HepG2 (cell line): ENCODE measurements around the gene SLC25A25. TPM values are rescaled to one million over a fixed set of nuclear protein-coding genes. Genes with fewer than 3 reads are reported as not detected.

ENCODE experiments used
- CENPX ChIP-seq: sonication (generic); formaldehyde crosslinking; IDR thresholded peaks from 2 replicates; pipeline ENCODE4 v1.9.0; 2021; ENCODE audit warnings: mild to moderate bottlenecking, missing genetic modification reagents, moderate library complexity
- ETV5 ChIP-seq: IDR thresholded peaks from 2 replicates; pipeline ENCODE4 v1.6.1; 2018; ENCODE audit warnings: missing biosample characterization, missing genetic modification reagents, inconsistent platforms, borderline replicate concordance
- JUND ChIP-seq: sonication (generic); formaldehyde crosslinking; IDR thresholded peaks from 2 replicates; pipeline ENCODE4 v1.8.0; 2022; ENCODE audit warnings: mild to moderate bottlenecking, missing genetic modification reagents
- KLF12 ChIP-seq: sonication (generic); formaldehyde crosslinking; IDR thresholded peaks from 2 replicates; pipeline ENCODE4 v1.4.0; 2020; ENCODE audit warnings: missing genetic modification reagents, borderline replicate concordance
- NFKB2 ChIP-seq: sonication (generic); formaldehyde crosslinking; IDR thresholded peaks from 2 replicates; pipeline ENCODE4 v1.4.0; 2020; ENCODE audit warnings: missing genetic modification reagents, borderline replicate concordance
- SP1 ChIP-seq, 2 experiments: fragments of 450-650 bp in 1 of 2; sonication (generic) in 1 of 2; formaldehyde crosslinking in 1 of 2; IDR thresholded peaks; 2 replicates each; pipeline versions ENCODE4 v1.4.0 to v1.6.1; 2016 to 2020; ENCODE audit warnings: missing genetic modification reagents in 1 of 2
- WIZ ChIP-seq: sonication (generic); formaldehyde crosslinking; IDR thresholded peaks from 2 replicates; pipeline ENCODE4 v1.5.1; 2020; ENCODE audit warnings: mild to moderate bottlenecking, missing genetic modification reagents
- ZNF124 ChIP-seq: sonication (generic); formaldehyde crosslinking; IDR thresholded peaks from 2 replicates; pipeline ENCODE4 v1.4.0; 2020; ENCODE audit warnings: missing genetic modification reagents
- ZNF142 ChIP-seq: sonication (generic); formaldehyde crosslinking; IDR thresholded peaks from 2 replicates; pipeline ENCODE4 v1.4.0; 2020; ENCODE audit warnings: missing genetic modification reagents
- ZNF160 ChIP-seq: sonication (generic); formaldehyde crosslinking; IDR thresholded peaks from 2 replicates; pipeline ENCODE4 v1.8.0; 2022; ENCODE audit warnings: mild to moderate bottlenecking, inconsistent platforms, missing genetic modification reagents
- ZNF20 ChIP-seq: sonication (generic); formaldehyde crosslinking; IDR thresholded peaks from 2 replicates; pipeline ENCODE4 v1.4.0; 2020; ENCODE audit warnings: mild to moderate bottlenecking, moderate library complexity, missing genetic modification reagents
- ZNF30 ChIP-seq: sonication (generic); formaldehyde crosslinking; IDR thresholded peaks from 2 replicates; pipeline ENCODE4 v1.5.0; 2020; ENCODE audit warnings: mild to moderate bottlenecking, missing genetic modification reagents
- ZNF614 ChIP-seq: IDR thresholded peaks from 2 replicates; pipeline ENCODE4 v1.6.1; 2018; ENCODE audit warnings: missing biosample characterization, missing genetic modification reagents, inconsistent platforms, borderline replicate concordance
- ZNF704 ChIP-seq: sonication (generic); formaldehyde crosslinking; IDR thresholded peaks from 2 replicates; pipeline ENCODE4 v1.8.1; 2023; ENCODE audit warnings: mild to moderate bottlenecking, inconsistent platforms, moderate library complexity, missing genetic modification reagents, borderline replicate concordance
- ZNF740 ChIP-seq: sonication (generic); formaldehyde crosslinking; IDR thresholded peaks from 2 replicates; pipeline ENCODE4 v1.4.0; 2020; ENCODE audit warnings: missing genetic modification reagents
- ZNF780A ChIP-seq: sonication (generic); formaldehyde crosslinking; IDR thresholded peaks from 2 replicates; pipeline ENCODE4 v1.8.0; 2022; ENCODE audit warnings: mild to moderate bottlenecking, missing genetic modification reagents, moderate library complexity
- ZNF792 ChIP-seq: IDR thresholded peaks from 2 replicates; pipeline ENCODE4 v1.6.1; 2016
- polyA plus RNA-seq, 8 experiments: library from polyadenylated mRNA; depleted of rRNA in 3 of 8; stranded (reverse) in 7 of 8; unstranded in 1 of 8; fragments of >200 nt; fragmentation: Illumina TruSeq in 4 of 8; extraction: Trizol in 4 of 8; gene quantifications; 2 replicates each; pipeline versions ENCODE4 v1.2.1 to v1.2.3, GENCODE V29; 2011 to 2016; ENCODE audit warnings: low read depth in 4 of 8, missing spikeins in 1 of 8, mixed read lengths in 1 of 8; ENCODE audit not compliant: insufficient read depth in 1 of 8
- total RNA-seq, 5 experiments: library from RNA; depleted of rRNA; stranded (reverse); fragments of >200 nt; fragmentation: Illumina TruSeq; extraction: Trizol; gene quantifications; 2 replicates each; pipeline ENCODE4 v1.2.3, GENCODE V29; 2016; ENCODE audit warnings: low read depth in 1 of 5
- TF ChIP-seq, protein P1 (sequence below): IDR thresholded peaks from 2 replicates; pipeline ENCODE4 v1.6.1; 2016; ENCODE audit warnings: control low read depth
- TF ChIP-seq, protein P2 (sequence below): sonication (generic); formaldehyde crosslinking; IDR thresholded peaks from 2 replicates; pipeline ENCODE4 v1.4.0; 2020; ENCODE audit warnings: mild to moderate bottlenecking, low read depth, missing genetic modification reagents

SLC25A25 gene
- total and polyA plus RNA-seq, 2 of the 13 experiments (the other 11 are each of a cell fraction or from before 2014, with no cell fraction given) = 10.5 to 24.8 TPM

- TF ChIP-seq ZNF142 (CRISPR knock-in tag) (no peak), SP1 (IDR thresholded peaks at IDR 0.05) (no peak), SP1 (CRISPR knock-in tag; IDR thresholded peaks at IDR 0.05) (no peak), ZNF780A (CRISPR knock-in tag) (no peak), ZNF704 (no peak), ZNF740 (CRISPR knock-in tag) (no peak), WIZ (no peak), ETV5 (CRISPR knock-in tag) (no peak; the same call in 1 of the 2 replicates), KLF12 (CRISPR knock-in tag) (0 out of 2 replicates have a peak, but pooled peaks have one; percentile 40), NFKB2 (CRISPR knock-in tag) (no peak), ZNF614 (CRISPR knock-in tag) (0 out of 2 replicates have a peak, but pooled peaks have one; percentile 55), ZNF124 (no peak), ZNF20 (CRISPR knock-in tag) (no peak), ZNF160 (no peak), ZNF792 (CRISPR knock-in tag) (0 out of 2 replicates have a peak, but pooled peaks have one; percentile 17), ZNF30 (no peak), JUND (CRISPR knock-in tag) (peak; percentile 19; the same call in 1 of the 2 replicates), CENPX (CRISPR knock-in tag) (no peak)
- TF ChIP-seq, protein P1, sequence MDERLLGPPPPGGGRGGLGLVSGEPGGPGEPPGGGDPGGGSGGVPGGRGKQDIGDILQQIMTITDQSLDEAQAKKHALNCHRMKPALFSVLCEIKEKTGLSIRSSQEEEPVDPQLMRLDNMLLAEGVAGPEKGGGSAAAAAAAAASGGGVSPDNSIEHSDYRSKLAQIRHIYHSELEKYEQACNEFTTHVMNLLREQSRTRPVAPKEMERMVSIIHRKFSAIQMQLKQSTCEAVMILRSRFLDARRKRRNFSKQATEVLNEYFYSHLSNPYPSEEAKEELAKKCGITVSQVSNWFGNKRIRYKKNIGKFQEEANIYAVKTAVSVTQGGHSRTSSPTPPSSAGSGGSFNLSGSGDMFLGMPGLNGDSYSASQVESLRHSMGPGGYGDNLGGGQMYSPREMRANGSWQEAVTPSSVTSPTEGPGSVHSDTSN (CRISPR knock-in tag) = no peak
- TF ChIP-seq, protein P2, sequence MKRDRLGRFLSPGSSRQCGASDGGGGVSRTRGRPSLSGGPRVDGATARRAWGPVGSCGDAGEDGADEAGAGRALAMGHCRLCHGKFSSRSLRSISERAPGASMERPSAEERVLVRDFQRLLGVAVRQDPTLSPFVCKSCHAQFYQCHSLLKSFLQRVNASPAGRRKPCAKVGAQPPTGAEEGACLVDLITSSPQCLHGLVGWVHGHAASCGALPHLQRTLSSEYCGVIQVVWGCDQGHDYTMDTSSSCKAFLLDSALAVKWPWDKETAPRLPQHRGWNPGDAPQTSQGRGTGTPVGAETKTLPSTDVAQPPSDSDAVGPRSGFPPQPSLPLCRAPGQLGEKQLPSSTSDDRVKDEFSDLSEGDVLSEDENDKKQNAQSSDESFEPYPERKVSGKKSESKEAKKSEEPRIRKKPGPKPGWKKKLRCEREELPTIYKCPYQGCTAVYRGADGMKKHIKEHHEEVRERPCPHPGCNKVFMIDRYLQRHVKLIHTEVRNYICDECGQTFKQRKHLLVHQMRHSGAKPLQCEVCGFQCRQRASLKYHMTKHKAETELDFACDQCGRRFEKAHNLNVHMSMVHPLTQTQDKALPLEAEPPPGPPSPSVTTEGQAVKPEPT (CRISPR knock-in tag) = no peak
Measured at GRCh38 chr9:128034821-128035652, 33.0 kb upstream of the SLC25A25 start (continued).
